Stimulated activated naive CD8-positive, alpha-beta T cell treated with anti-CD3 and anti-CD28 coated beads, Interleukin-15, Interleukin-2, amounts not matched to agents 100 U/mL and 50 U/mL, for 24 hours (primary cell): Measurements from ENCODE around the gene RPL22.
A peak's percentile ranks its signal among the peaks of the same experiment; 100 is the strongest.

Source experiments
- ATAC-seq: fragments of 150-1000 bp; cut with Tn5 transposase; one replicate; pipeline ENCODE4 v1.10.0; 2021
- DNase-seq: peaks from one replicate; pipeline ENCODE4 v3.0.0; 2021

Gene RPL22

DNA sequence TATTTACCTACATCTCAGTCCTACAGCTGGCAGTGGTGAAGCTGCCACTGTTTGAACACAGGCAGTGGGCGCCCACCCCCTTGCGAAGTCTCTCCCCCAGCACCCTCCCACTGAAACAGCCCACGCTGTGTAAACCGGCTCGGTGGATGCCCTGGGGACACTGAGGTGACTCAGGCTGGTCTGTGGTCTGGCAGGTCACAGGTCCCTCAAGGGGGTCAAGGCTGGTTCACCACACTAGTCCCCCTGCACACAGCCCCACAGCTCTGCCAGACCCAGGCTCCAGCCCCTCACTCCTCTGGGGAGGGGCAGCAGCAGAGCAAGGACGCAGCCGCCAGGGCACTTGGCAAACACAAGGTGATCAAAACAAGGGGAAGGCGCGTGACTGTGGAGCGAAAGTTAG, 26.8 kb downstream of the RPL22 start:
- ATAC-seq (no peak), DNase-seq (no peak)

DNA sequence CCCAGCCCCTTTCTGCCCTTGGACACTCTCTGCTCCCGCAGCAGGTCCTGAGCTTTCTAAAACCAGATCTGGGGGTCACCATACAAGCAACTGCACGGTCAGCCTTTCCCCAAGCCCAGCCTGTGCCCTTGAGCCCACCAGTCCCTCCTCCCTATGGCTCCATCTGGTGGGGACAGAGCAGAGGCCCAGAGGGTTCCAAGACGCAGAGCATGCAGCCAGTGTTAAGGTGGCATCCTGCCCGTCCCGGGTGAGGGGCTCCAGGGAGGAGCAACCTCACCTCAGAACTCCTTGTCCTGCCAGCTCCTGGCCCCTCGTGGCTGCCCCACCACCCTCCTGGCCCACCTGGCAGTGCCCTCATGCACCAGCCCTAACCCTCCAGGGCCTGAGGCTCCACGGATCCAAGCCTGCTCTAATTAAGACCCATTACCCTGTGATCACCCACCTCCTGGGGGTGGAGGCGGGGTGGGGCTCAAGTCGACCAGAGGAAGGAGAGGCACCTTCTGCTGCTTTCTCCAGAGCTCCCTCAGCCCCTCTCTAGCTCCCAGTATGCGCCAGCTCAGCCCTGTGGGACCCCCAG, 27.8 kb downstream of the RPL22 start:
- DNase-seq = no peak
- ATAC-seq = no peak

DNA sequence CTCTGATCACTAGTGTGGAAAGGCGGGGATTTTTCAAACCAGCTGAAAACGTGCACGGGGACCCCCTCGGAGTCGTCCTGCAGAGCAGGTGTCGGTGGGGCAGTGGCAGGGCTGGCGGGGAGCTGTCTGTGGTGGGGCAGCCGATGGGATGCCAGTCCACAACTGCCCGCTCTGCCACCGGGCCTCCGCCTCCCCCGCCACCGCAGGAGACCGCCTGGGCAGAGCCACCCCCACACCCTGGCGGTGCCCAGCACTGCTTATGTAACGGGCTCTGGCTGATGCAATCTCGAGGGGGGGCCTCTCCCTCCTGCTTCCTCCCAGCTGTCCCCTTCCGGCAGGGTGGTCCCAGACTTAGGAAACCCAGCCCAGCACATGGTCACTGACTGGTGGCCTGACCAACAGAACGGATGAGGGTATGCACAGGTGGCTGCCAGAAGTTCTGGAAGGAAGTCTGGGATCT, 28.6 kb downstream of the RPL22 start:
- no peak for DNase-seq
- no peak for ATAC-seq

DNA sequence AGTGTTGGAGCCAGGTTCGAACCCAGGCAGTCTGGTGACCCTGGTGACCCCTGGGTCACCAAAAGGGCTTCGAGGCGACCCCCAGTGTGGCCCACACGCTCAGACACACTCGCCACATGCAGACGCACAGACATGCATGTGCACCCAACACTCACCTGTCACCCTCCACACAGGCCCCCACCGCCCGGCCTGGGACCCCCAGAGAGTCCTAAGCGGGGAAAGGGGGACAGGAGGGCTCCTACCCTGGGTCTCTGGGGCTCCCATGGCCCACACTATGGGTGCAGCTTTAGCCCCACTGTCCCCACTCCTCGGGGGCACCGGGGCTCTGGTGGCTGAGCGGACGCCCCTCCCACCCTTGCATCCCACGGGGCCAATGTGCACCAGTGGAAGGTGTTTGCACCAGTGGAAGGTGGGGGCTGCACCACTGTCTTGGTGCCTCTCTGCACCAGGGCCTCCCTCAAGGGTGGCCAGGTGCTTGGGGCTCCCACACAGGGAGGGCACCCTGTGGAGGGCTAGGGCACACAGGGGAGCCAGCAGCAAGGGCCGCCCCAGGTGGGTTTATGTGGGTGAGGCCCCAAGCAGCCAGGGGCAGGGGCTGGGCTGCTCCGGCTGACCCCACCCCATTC, 29.2 kb downstream of the RPL22 start:
- no peak for DNase-seq
- no peak for ATAC-seq

DNA sequence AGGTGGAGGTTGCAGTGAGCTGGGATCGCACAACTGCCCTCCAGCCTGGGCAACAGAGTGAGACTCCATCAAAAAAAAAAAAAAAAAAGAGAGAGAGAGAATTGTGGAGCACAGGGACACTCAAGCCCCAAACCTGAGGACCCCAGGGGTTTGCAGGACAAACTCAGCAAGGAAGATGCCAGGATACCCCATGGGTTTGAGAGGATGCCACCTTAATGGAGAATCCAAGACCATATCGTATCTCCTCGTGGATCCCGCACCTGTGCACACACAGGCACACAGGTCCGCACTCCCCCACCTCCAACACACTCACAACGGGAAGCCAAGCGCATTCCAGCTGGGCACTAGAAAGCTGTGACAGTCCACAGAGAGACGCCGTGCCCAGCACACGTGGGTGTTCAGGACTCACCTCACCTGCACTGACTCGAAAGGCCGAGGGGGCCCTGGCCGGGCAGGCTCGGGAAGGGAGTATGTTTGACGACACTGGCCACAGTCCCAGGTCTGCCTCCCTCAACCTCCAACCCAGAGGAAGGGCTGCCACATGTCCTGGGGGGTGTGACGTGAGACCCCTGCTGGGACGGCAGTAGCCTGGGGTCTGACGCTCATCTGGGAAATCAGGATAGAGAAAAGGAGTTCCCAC, 30.3 kb downstream of the RPL22 start:
- DNase-seq = no peak
- no peak for ATAC-seq

DNA sequence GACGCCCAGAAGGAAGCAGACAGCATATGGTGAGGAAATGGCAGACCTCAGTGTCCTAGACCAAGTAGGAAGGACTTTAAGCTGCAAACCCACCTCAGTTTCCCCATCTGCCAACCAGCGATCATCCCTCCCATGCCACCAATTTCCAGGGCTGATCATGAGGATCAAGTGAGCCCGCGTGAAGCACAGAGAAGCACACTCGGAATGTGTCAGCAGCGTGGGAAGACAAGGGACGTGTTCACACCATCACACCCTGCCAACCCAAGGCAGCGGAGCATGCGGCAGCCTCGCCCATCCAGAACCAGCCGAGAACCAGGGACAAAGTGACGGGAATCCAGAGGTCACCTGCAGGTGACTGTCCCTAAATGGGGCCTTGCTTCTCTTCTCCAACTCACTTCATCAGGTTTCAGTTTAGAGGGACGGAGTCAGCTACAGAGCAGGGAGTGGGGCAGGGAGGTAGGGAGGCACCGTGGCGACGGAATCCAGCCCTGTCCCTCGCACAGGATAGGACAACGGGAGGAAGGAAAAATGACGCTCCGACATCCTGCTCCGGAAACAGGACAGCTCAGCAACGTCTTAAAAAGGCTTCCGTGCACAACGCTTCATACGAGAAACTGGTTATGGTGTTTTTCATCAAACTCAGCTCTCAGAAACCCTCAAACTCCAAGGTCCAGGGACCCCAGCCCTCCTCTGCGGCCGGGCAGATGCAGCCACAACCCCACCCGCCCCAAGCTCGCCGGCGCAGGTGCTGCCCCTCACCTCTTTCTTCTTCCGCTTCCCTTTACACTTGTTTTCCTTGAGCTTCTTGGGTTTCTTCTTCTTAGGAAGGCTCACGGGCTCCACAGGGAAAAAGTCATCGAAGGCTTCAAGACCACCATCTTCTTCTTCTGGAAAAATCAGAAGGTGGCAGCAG, 31.7 kb downstream of the RPL22 start:
- ATAC-seq (no peak), DNase-seq (no peak)

DNA sequence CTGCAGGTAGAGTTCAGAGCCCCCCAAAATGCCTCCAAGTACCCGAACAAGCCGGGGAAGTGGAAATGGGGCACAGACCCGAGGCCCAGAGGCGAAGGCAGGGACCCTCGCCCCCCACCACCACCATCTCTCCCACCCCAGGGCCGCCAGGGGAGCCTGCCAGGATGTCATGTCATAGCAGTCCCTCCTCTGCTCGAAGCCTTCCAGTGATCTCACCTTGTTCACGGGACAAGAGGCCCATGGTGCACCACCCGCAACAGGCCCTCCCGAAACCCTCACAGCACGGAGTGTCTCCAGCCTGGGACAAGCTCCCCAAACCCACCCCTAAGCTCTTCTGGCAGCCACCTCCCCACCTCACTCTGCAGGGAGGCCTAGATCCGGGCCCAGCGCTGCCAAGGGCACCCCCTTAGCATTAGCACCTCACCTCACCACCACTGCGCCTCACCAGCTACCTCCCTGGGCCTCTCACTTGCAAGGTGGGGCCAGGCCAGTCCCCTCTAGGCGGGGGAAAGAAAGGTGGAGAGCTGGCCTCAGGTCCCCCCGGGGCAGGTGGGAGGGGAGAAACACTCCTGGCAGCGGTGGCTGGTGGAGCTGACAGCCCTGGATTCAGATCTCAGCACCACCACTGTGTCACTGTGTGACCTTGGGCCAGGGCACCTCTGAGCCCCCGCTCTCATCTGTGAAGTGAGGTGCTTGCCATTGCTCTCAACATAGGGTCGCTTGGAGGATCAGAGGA, 32.6 kb downstream of the RPL22 start:
- no peak for DNase-seq

DNA sequence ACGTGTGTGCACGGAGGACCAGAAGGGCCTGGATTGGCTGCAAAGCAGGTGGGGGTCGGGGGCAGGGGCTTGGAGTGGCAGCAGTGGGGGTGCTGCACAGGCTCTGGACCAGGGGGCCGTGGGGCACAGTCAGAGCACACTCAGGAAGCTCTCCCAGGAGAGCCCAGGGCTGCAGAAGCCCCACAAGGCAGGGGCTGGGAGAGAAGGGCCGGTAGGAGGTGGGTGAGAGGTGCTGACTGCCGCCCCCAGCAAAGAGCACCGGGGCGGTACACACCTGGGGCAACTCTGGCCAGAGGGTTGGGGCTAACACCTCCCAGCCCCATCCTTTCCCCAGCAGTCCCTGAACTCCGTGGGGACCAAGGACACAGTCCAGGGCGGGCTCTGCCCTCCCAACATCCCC, 33.2 kb downstream of the RPL22 start:
- DNase-seq = no peak
- ATAC-seq = no peak

More for the DNA sequence above, 32.6 kb downstream of the RPL22 start:
- no peak for ATAC-seq

DNA sequence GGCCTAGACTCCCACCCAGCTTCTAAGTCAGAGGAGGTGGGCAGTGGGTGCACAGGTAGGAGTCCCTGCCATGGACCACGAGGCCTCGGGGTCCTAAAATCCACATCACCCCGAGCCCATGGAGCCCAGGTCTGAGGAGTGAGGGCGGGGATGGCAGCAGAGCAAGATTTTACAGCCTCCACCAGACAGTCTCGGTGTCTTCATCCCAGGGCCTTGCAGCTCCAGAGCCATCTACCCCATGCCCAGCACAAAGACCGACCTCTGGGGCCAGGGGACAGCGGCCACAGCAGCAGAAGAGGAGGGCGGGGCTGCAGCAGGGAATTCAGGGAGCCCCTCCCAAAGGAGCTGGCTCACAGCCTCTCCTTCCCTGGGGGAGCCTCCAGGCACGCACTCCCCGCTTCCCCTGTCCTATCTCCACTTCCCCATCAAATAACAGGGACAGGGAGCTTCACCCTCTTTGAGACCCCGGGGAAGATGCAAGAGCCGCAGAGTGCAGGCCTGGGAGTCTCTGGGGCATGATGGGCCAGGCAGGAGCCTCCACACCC, 33.9 kb downstream of the RPL22 start:
- DNase-seq = no peak
- ATAC-seq = no peak

DNA sequence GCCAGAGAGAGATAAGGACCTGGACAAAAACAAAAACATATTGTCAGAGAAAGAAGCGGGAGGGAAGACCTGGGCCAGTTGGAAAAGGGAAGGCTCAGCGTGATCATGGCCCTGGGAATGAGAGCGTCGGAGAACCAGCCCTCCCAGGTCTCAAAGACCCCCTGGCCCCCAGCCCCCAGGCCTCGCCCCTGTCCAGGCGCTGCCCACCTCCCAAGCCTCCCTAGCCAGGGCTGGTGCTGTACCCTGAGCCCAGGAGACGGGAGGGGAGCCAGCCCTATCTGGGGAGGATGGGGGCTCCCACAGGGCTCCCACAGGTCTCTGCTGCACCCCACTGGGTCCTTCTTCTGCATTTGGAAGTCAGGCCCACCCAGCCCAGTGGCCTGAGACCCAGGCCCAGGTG, 34.4 kb downstream of the RPL22 start:
- no peak for ATAC-seq

DNA sequence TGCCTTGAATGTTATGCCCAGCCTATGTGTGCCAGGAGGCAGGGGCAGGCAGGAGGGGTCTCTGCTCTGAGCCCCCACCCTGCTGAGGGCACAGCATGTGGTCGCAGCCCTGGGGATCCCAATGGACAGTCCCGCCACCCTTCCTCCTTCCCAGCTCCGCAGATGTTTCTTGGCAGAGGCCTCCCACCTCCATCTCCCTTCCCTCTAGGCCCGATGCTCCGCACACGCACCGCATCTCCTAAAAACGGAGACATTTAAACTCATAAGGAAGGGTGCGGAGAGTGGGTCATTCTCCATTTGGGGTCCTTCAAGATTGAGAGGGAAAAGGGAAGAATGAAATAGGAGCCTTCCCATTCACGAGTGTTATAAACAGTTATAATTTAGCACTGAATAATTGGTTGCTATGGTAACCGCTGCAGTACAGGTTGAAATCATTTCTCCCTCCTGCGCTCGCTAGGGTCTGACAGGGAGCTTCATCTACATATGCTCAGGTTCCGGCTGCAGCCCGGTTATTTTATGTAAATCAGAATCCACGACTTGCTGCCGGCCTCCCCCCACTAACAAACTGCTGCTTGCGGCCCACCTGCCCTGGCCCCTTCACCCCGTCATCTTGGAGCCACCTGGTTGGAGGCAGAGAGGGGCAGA, 35.3 kb downstream of the RPL22 start:
- DNase-seq (no peak), ATAC-seq (no peak)

More for the DNA sequence above, 34.4 kb downstream of the RPL22 start:
- DNase-seq = no peak

DNA sequence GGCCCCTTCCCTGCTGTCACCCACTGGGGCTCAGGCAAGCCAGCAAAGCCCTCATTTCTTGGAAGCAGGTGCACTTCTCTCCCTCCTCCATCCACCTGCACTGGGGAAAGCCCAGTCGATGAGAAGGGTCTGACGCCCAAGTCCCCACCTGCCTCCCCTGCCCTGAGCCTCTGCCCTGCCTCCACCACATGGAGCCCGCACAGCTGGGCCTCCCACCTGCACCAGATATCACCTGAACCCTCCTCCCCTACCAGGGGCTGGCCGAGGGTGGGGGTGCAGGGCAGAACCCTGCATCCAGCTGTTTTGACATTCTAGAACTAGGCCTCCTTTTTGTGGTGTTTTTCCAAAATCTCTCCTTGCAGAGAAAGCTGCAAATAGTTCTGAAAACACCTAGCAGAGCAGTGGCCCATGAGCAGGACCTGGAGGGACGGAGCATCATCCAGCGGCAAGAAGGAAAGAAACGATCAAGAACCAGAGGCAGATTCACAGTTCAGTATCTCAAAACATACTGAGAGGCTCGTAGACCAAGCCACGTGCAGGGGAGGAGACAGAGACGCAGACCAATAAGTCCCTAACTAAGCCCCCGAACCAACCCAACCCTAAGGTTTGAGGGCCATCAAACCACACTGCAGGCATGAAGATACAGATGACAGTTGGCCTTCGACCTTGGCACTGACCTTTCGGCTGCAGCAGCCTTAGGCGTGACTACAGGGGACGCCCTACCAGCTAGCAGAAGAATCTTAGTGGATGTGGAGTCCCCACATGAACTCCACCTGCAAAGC, 36.0 kb downstream of the RPL22 start:
- DNase-seq (no peak), ATAC-seq (no peak)

DNA sequence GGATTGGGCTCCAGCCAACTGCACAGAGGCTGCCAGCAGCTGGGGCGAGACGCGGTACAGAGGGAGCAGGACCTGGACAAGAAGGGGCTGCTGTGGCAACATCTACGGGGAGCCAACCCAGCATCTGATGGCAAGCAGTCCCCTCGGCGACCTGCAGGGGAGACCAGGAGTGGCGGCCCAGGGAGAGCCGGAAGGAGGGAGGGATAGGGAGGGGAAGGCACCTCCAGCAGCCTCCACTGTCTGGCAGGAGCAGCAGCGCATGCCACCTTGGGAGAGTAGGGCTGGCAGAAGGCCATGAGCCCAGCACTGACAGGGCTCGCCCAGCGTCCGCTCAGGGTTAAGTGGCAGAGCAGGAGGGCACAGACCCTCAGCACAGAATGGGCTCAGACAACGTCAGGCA, 36.6 kb downstream of the RPL22 start:
- DNase-seq (no peak), ATAC-seq (no peak)

DNA sequence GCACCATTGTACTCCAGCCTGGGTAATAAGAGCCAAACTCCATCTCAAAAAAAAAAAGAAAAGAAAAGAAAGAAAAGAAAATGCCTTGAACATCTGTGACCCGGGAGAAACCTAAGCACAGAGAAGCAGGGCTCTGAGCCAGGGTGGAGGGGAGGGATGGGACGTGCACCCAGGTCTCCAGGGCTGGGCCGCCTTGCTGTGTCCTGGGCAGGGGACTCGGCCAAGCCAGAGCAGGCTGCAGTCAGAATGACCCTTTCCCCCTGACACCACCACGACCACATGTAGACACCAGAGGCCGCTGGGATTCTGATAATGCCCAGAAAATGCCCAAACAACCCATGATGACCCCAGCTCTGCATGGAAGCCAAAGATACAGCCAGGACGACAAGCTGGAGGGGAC, 37.1 kb downstream of the RPL22 start:
- no peak for DNase-seq
- no peak for ATAC-seq

DNA sequence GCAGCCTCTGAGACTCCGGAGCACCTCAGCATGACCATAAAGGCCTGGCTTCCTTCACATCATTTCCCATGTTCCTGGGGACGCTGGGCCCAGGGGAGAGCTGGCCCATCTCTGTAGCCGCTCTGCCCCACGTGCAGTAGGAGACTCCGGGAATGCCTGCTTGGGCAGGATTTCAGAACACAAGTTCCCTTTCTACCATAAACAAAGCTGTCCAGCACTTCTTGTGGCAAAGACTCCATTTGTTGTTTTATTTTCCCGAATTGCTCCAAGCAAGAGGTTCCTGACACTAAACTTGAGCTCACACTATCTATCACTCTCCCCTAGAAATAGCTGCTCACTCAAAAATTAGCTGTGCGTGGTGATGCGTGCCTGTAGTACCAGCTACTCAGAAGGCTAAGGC, 41.2 kb downstream of the RPL22 start:
- ATAC-seq (no peak), DNase-seq (no peak)

DNA sequence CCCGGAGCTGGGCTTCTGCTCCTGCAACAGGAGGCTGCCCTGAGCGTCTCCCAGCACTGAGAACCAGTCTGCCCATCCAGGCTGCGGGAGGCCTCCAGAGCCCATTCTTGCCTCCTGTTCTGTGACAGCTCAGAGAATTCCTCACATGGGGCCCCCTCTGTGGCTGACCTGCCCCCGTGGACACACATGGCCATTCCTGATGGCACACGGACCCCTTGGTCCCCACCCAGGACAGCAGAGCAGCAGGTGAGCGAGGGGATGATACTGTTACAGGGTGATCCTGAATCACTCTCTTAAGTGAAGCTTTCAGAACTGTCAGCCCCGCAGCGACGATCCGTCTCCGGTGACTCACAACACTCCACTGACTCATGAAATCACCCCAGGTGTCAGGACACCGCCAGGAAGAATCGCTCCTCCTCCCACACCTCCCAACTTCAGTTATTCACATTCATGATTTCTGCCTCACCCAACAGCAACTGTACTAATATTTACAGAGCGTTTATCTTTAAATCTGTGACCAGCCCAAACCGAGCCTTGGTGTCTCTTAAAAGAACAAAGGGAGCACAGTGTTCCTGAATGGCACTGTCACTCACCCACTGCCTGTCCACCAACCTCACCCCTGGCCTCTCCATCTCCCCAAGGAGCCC, 41.7 kb downstream of the RPL22 start:
- ATAC-seq = peak; percentile 70
- DNase-seq = peak; percentile 26

DNA sequence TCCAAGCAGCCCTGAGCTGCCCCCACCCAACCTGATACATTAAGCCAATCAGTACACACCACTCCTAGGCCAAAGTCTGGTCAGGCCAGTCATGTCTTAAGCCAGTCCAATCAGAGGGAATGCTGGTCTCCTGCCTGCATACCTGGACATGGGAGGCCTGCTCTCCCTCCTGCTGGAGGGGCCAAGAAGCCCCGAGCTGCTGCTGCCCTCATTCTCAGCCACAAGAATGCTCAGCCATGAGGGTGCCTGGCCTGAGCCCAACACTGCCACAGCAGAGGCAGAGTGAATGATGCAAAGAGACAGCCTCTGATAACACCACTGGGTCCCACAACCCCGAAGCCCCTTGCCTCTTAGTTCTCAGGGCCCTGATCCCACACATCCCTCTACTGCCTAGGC, 42.3 kb downstream of the RPL22 start:
- no peak for DNase-seq
- no peak for ATAC-seq

DNA sequence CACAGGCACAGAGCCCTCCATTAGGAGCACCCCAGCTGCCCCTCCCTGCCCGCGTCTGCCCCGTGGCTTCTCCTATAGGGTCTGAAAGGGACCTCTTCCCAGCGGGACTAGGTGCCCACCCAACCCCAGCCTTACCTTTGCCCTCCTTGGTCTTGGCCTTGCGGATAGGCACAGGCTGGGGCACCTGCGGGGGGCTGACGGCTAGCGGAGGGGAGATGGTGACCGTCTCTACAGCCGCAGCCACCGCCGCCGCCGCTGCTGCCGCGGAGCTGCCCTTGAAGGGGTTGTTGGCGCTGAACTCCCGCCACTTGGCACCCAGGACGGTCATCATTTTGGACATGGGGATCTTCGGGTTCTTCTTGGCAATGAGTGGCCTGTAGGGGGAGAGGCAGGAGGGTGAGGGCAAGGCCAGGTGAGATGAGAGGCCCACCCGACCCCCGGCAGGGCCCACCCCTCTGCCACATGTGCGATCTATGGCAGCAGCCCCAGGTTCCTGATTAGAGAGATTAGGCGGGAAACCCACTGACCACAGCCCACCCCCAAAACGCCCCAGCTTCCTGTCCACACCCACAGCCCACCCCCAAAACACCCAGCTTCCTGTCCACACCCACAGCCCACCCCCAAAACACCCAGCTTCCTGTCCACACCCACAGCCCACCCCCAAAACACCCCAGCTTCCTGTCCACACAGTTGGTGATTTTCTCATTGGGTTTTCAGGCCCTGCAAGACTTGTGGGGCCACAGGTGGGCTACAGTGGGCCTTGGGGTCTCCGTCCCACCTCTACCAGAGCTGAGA, 44.7 kb downstream of the RPL22 start:
- ATAC-seq = no peak

DNA sequence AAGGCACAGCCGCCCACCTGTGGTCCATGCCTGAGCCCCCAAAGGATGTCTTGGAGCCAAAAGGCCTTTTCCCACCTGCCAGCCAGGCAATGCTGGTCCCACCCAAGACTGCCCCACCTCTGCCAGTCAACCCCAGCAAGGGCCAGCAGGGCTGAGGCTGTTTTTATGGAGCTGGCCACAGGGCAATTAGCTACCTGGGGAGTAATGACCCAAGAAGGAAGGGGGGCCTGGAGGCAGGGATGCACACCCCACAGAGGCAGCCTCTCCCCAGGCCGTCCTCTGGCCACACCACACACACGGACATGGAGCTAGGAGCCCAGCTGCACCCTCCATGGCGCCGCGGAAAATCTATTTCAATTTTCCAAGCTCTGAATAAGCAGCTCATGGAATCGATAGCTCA, 46.5 kb downstream of the RPL22 start:
- DNase-seq (no peak), ATAC-seq (no peak)

More for the DNA sequence above, 44.7 kb downstream of the RPL22 start:
- no peak for DNase-seq
